ENCODE data around the gene TAC4. TPM values are rescaled to one million over a fixed set of nuclear protein-coding genes. Genes with fewer than 3 reads are reported as not detected.

The TAC4 gene
- total and polyA plus RNA-seq, 2 of the 13 experiments (the other 11 are each of a cell fraction or from before 2014, with no cell fraction given): not detected

DNA sequence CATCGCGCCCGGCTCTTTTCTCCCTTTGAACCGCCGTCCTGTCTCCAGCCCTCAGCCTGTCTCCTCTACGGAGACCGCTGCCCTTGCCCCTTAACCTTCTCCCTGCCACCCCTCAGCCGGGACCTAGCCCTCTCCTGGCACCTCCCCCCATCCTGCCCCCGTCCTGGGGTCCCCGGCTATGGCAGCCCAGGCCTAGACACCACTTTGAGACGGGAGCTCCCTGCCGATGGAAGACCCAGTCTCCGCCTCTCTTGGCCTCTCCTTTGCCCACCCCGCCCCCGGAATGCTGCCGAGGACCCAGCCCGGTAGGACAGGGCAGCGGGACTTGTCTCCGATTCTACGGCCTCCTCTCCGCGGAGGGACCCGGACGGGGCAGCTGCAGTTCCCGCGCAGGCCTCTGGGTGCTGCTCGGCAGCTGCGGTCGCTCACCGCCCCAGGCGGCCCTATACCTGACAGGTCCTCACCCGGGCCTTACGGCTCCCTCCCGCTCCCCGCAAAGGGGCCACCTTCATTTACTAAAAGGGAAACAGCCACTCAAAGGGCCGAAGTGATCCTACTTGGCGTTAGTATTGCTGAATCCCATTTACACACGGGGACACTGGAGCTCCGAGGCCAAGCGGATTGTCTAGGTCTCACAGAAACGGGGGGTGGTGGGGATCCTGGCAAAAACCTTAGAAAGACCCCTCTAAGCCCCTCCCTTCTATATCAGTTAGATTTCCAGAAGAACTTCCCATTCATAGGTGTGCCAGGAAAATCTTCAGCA is 32.6 kb upstream of the TAC4 start (continued):
- TF ChIP-seq, protein P1, sequence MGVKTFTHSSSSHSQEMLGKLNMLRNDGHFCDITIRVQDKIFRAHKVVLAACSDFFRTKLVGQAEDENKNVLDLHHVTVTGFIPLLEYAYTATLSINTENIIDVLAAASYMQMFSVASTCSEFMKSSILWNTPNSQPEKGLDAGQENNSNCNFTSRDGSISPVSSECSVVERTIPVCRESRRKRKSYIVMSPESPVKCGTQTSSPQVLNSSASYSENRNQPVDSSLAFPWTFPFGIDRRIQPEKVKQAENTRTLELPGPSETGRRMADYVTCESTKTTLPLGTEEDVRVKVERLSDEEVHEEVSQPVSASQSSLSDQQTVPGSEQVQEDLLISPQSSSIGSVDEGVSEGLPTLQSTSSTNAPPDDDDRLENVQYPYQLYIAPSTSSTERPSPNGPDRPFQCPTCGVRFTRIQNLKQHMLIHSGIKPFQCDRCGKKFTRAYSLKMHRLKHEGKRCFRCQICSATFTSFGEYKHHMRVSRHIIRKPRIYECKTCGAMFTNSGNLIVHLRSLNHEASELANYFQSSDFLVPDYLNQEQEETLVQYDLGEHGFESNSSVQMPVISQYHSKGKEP (CRISPR knock-in tag; IDR thresholded peaks at IDR 0.05): no peak
- TF ChIP-seq SUZ12 (IDR thresholded peaks at IDR 0.05; ENCODE audit: low read depth, low read length): no peak
- 0 out of 2 replicates have a peak, but pooled peaks have one; percentile 30 for TF ChIP-seq ARNTL (CRISPR knock-in tag; IDR thresholded peaks at IDR 0.05)
- TF ChIP-seq RFX3 (CRISPR knock-in tag; IDR thresholded peaks at IDR 0.05): no peak
- TF ChIP-seq RCOR2 (CRISPR knock-in tag; IDR thresholded peaks at IDR 0.05): no peak
- TF ChIP-seq WIZ (CRISPR knock-in tag; IDR thresholded peaks at IDR 0.05): no peak
- 0 out of 2 replicates have a peak, but pooled peaks have one; percentile 23 for TF ChIP-seq ZNF263 (CRISPR knock-in tag; IDR thresholded peaks at IDR 0.05)
- TF ChIP-seq SRY (CRISPR knock-in tag; IDR thresholded peaks at IDR 0.05): 0 out of 2 replicates have a peak, but pooled peaks have one; percentile 32
- no peak for TF ChIP-seq RARG (CRISPR knock-in tag; IDR thresholded peaks at IDR 0.05; ENCODE audit: low read depth)
- TF ChIP-seq, protein P2, sequence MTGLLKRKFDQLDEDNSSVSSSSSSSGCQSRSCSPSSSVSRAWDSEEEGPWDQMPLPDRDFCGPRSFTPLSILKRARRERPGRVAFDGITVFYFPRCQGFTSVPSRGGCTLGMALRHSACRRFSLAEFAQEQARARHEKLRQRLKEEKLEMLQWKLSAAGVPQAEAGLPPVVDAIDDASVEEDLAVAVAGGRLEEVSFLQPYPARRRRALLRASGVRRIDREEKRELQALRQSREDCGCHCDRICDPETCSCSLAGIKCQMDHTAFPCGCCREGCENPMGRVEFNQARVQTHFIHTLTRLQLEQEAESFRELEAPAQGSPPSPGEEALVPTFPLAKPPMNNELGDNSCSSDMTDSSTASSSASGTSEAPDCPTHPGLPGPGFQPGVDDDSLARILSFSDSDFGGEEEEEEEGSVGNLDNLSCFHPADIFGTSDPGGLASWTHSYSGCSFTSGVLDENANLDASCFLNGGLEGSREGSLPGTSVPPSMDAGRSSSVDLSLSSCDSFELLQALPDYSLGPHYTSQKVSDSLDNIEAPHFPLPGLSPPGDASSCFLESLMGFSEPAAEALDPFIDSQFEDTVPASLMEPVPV (CRISPR knock-in tag; IDR thresholded peaks at IDR 0.05): no peak
- no peak for TF ChIP-seq ISL2 (CRISPR knock-in tag; IDR thresholded peaks at IDR 0.05)
- 0 out of 2 replicates have a peak, but pooled peaks have one; percentile 27 for TF ChIP-seq ZNF124 (CRISPR knock-in tag; IDR thresholded peaks at IDR 0.05)
- TF ChIP-seq ELF3 (CRISPR knock-in tag; IDR thresholded peaks at IDR 0.05): 0 out of 2 replicates have a peak, but pooled peaks have one; percentile 17
- TF ChIP-seq SOX5 (CRISPR knock-in tag; IDR thresholded peaks at IDR 0.05; ENCODE audit: borderline replicate concordance): no peak
- TF ChIP-seq, protein P3, sequence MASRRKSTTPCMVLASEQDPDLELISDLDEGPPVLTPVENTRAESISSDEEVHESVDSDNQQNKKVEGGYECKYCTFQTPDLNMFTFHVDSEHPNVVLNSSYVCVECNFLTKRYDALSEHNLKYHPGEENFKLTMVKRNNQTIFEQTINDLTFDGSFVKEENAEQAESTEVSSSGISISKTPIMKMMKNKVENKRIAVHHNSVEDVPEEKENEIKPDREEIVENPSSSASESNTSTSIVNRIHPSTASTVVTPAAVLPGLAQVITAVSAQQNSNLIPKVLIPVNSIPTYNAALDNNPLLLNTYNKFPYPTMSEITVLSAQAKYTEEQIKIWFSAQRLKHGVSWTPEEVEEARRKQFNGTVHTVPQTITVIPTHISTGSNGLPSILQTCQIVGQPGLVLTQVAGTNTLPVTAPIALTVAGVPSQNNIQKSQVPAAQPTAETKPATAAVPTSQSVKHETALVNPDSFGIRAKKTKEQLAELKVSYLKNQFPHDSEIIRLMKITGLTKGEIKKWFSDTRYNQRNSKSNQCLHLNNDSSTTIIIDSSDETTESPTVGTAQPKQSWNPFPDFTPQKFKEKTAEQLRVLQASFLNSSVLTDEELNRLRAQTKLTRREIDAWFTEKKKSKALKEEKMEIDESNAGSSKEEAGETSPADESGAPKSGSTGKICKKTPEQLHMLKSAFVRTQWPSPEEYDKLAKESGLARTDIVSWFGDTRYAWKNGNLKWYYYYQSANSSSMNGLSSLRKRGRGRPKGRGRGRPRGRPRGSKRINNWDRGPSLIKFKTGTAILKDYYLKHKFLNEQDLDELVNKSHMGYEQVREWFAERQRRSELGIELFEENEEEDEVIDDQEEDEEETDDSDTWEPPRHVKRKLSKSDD (CRISPR knock-in tag; IDR thresholded peaks at IDR 0.05; ENCODE audit: low read depth): no peak
- TF ChIP-seq NCOR1 (IDR thresholded peaks at IDR 0.05; ENCODE audit: borderline replicate concordance, low read length): no peak
- TF ChIP-seq ZNF362 (CRISPR knock-in tag; IDR thresholded peaks at IDR 0.05; ENCODE audit: borderline replicate concordance): no peak; the same call in 1 of the 2 replicates
- TF ChIP-seq ERF (CRISPR knock-in tag; IDR thresholded peaks at IDR 0.05): peak; percentile 53; the same call in 1 of the 2 replicates
- no peak for TF ChIP-seq ZNF674 (CRISPR knock-in tag; IDR thresholded peaks at IDR 0.05; ENCODE audit: low read depth)
- no peak for TF ChIP-seq DNMT3B (CRISPR knock-in tag; conservative IDR thresholded peaks at IDR 0.05)
- TF ChIP-seq, protein P4, sequence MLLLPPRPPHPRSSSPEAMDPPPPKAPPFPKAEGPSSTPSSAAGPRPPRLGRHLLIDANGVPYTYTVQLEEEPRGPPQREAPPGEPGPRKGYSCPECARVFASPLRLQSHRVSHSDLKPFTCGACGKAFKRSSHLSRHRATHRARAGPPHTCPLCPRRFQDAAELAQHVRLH (CRISPR knock-in tag; IDR thresholded peaks at IDR 0.05; ENCODE audit: borderline replicate concordance, low read depth): peak; percentile 80; the same call in 1 of the 2 replicates
- no peak for TF ChIP-seq ZNF878 (CRISPR knock-in tag; IDR thresholded peaks at IDR 0.05)

Measured in HepG2 (cell line).